ENCODE results near the gene ZSWIM6. TPM values are rescaled to one million over a fixed set of nuclear protein-coding genes. Genes with fewer than 3 reads are reported as not detected.

The ZSWIM6 gene
- total RNA-seq, 4 donors from 2014 or later, result 1.9 to 4.0 (median 3.0) TPM

- intact Hi-C loops (cut with DNase I; ENCODE audit: low total_unique reads), result loop anchor here (5.0 kb wide), 1 partner anchor 39 kb away; no protein-coding TSS in a partner anchor
- Histone ChIP-seq H3K27me3 (no peaks in the 10 kb centered on the region), H3K4me1 (peaks cover 6 to 10% of the 10 kb centered on the region in 2 donors), H3K9me3 (no peaks in the 10 kb centered on the region), H3K27ac (no peak overlapping the region), H3K4me3 (no peak overlapping the region), H3K36me3 (no peaks in the 10 kb centered on the region)
- ATAC-seq, result no peak
- in situ Hi-C loops (cut with MboI; ENCODE audit: low sequenced_read_pairs in 4 of 4), result no loop called here
- TF ChIP-seq, protein P1, sequence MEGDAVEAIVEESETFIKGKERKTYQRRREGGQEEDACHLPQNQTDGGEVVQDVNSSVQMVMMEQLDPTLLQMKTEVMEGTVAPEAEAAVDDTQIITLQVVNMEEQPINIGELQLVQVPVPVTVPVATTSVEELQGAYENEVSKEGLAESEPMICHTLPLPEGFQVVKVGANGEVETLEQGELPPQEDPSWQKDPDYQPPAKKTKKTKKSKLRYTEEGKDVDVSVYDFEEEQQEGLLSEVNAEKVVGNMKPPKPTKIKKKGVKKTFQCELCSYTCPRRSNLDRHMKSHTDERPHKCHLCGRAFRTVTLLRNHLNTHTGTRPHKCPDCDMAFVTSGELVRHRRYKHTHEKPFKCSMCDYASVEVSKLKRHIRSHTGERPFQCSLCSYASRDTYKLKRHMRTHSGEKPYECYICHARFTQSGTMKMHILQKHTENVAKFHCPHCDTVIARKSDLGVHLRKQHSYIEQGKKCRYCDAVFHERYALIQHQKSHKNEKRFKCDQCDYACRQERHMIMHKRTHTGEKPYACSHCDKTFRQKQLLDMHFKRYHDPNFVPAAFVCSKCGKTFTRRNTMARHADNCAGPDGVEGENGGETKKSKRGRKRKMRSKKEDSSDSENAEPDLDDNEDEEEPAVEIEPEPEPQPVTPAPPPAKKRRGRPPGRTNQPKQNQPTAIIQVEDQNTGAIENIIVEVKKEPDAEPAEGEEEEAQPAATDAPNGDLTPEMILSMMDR (IDR thresholded peaks at IDR 0.05 in 4 of 5, conservative IDR thresholded peaks at IDR 0.05 in 1 of 5), result no peak
- no peak for TF ChIP-seq POLR2A (IDR thresholded peaks at IDR 0.05)
- no peak for DNase-seq
These were observed 30.8 kb downstream of the ZSWIM6 start for GRCh38 chr5:61362796-61363368.

DNA sequence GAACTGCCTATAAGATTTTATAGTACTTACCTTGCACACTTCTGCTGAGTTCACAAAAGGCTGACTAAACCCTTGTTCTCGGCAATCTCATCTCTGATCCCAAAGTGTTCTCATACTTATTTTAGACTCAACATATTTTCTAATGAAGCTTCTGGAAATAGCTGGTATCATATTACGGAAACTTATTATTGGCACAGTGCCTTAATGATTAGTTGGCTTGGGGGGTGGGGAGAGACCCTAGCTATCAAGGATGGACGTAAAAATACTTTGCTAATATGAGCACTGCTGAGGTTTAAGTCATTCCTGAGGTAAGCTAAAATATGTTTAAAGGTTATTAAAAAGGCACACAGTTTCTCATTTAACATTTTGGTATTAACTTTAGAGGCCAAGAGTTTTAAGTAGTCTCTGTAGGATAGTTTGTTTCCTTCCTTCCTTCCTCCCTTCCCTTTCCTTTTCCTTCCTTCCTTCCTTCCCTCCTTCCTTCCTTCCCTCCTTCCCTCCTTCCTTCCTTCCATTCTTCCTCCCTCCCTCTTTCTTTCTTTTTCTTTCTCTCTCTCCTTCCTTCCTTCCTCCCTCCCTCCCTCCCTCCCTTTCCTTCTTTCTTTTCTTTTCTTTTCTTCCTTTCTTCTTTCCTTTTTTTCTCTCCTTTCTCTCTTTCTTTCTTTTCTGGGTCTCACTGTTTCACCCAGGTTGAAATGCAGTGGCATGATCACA is 31.5 kb downstream of the ZSWIM6 start:
- TF ChIP-seq, protein P1 (IDR thresholded peaks at IDR 0.05 in 4 of 5, conservative IDR thresholded peaks at IDR 0.05 in 1 of 5), result no peak
- TF ChIP-seq POLR2A (IDR thresholded peaks at IDR 0.05), result no peak
- Histone ChIP-seq H3K36me3 (no peaks in the 10 kb centered on the region), H3K9me3 (no peaks in the 10 kb centered on the region), H3K27me3 (no peaks in the 10 kb centered on the region), H3K4me1 (peaks cover 6 to 10% of the 10 kb centered on the region in 2 donors), H3K4me3 (no peak overlapping the region), H3K27ac (no peak overlapping the region)
- in situ Hi-C loops (cut with MboI; ENCODE audit: low sequenced_read_pairs in 4 of 4) (no loop called here), intact Hi-C loops (cut with DNase I; ENCODE audit: low total_unique reads) (loop anchor here (5.0 kb wide), 1 partner anchor 39 kb away; no protein-coding TSS in a partner anchor)
- no peak for ATAC-seq
- no peak for DNase-seq

- H3K4me1 ChIP-seq, result peaks cover 6 to 10% of the 10 kb centered on the region in 2 donors
- no peak for DNase-seq
- TF ChIP-seq POLR2A (IDR thresholded peaks at IDR 0.05), result no peak
- TF ChIP-seq, protein P1 (IDR thresholded peaks at IDR 0.05 in 4 of 5, conservative IDR thresholded peaks at IDR 0.05 in 1 of 5), result no peak
- in situ Hi-C loops (cut with MboI; ENCODE audit: low sequenced_read_pairs in 4 of 4), result no loop called here
- no peaks in the 10 kb centered on the region for H3K27me3 ChIP-seq
- H3K27ac ChIP-seq, result no peak overlapping the region
- H3K9me3 ChIP-seq, result no peaks in the 10 kb centered on the region
- intact Hi-C loops (cut with DNase I; ENCODE audit: low total_unique reads), result no loop called here
- H3K36me3 ChIP-seq, result no peaks in the 10 kb centered on the region
- no peak for ATAC-seq
- H3K4me3 ChIP-seq, result no peak overlapping the region
These were observed 34.6 kb downstream of the ZSWIM6 start for GRCh38 chr5:61366497-61367240.

GRCh38 chr5:61370506-61370905 is 38.4 kb downstream of the ZSWIM6 start:
- no peak for TF ChIP-seq POLR2A (IDR thresholded peaks at IDR 0.05)
- TF ChIP-seq, protein P1 (IDR thresholded peaks at IDR 0.05 in 4 of 5, conservative IDR thresholded peaks at IDR 0.05 in 1 of 5), result no peak
- intact Hi-C loops (cut with DNase I; ENCODE audit: low total_unique reads) (no loop called here), in situ Hi-C loops (cut with MboI; ENCODE audit: low sequenced_read_pairs in 4 of 4) (no loop called here)
- Histone ChIP-seq H3K27ac (no peak overlapping the region), H3K4me3 (no peak overlapping the region), H3K9me3 (no peaks in the 10 kb centered on the region), H3K27me3 (no peaks in the 10 kb centered on the region), H3K4me1 (no peaks in the 10 kb centered on the region), H3K36me3 (no peaks in the 10 kb centered on the region)
- DNase-seq, result no peak
- no peak for ATAC-seq
